HUES6 (cell line): ENCODE data around the gene CADM3.

Experiments
- H3K27ac ChIP-seq: 2 replicates; pipeline ENCODE4 v1.7.0; 2013; ENCODE audit warnings: low read depth, mild to moderate bottlenecking, low read length, inconsistent platforms
- H3K27me3 ChIP-seq: 2 replicates; pipeline ENCODE4 v1.6.1; 2013; ENCODE audit warnings: low read length; ENCODE audit not compliant: control insufficient read depth, insufficient read depth
- H3K36me3 ChIP-seq: 2 replicates; pipeline ENCODE4 v1.6.1; 2013; ENCODE audit warnings: low read length; ENCODE audit not compliant: control insufficient read depth, insufficient read depth
- H3K4me1 ChIP-seq: 2 replicates; pipeline ENCODE4 v1.6.1; 2013; ENCODE audit warnings: low read length; ENCODE audit not compliant: control insufficient read depth, insufficient read depth
- H3K4me3 ChIP-seq: 2 replicates; pipeline ENCODE4 v1.5.1; 2013; ENCODE audit warnings: low read depth, low read length
- H3K9ac ChIP-seq: one replicate; pipeline ENCODE4 v1.6.1; 2013; ENCODE audit warnings: mild to moderate bottlenecking, low read length
- H3K9me3 ChIP-seq: 2 replicates; pipeline ENCODE4 v1.6.1; 2013; ENCODE audit warnings: low read depth, low read length; ENCODE audit not compliant: control insufficient read depth, insufficient read depth

Gene CADM3

DNA sequence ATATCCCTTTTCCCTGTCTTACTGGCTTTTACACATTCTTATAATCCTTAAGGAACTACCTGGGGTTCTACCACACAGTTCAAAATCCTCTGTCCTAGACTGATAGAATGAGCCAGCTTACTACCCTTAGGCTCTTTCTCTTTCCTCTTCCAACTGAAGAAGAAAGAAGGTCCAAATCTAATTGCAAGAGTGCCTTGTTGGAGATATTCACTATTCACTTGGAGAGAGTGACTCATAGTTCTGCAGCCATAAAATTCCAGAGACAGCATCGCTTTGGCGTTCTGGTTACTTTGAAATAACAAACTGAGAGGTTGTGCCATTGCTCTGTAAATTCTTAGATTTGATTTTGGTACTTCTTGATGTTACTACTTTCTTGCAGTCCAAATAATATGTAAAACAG is 4.2 kb downstream of the CADM3 start:
- no peak overlapping the region for H3K9ac ChIP-seq

GRCh38 chr1:159177272-159177907 is 6.0 kb downstream of the CADM3 start:
- Histone ChIP-seq H3K9me3 (no peaks in the 10 kb centered on the region), H3K4me3 (no peak overlapping the region), H3K4me1 (peaks cover 4% of the 10 kb centered on the region), H3K27me3 (peaks cover 40% of the 10 kb centered on the region), H3K9ac (no peak overlapping the region), H3K36me3 (no peaks in the 10 kb centered on the region), H3K27ac (no peak overlapping the region)

More for the DNA sequence above, 4.2 kb downstream of the CADM3 start:
- Histone ChIP-seq H3K36me3 (no peaks in the 10 kb centered on the region), H3K27ac (no peak overlapping the region), H3K27me3 (peaks cover 45% of the 10 kb centered on the region), H3K4me1 (peaks cover 10% of the 10 kb centered on the region), H3K4me3 (no peak overlapping the region), H3K9me3 (no peaks in the 10 kb centered on the region)

DNA sequence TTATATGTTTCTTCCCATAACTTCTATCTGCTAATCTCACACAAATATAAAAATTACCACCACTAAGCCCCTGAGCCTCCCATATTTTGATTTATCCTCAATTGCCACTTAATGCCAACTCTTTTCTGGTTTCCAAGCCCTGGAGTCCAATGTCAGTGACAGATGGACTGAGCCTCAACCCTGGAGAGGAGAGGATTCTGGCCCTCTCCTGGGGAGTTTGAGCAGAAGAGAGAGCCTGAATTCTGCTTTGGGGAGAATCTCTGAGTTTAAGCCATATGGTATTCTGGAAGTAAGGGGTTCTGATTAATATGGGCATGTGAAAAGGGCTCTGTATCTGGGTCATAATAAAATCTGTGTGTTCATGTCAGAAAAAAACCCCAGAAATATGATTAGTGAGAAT is 8.5 kb downstream of the CADM3 start:
- H3K36me3 ChIP-seq = no peaks in the 10 kb centered on the region
- no peak overlapping the region for H3K9ac ChIP-seq
- no peak overlapping the region for H3K4me3 ChIP-seq
- no peaks in the 10 kb centered on the region; the same call in 1 of the 2 replicates for H3K4me1 ChIP-seq
- H3K9me3 ChIP-seq = no peaks in the 10 kb centered on the region
- no peak overlapping the region for H3K27ac ChIP-seq
- H3K27me3 ChIP-seq = peaks cover 16% of the 10 kb centered on the region; the same call in 1 of the 2 replicates

- no peak overlapping the region for H3K4me3 ChIP-seq
- H3K36me3 ChIP-seq = no peaks in the 10 kb centered on the region
- no peak overlapping the region for H3K9ac ChIP-seq
- no peaks in the 10 kb centered on the region; the same call in 1 of the 2 replicates for H3K4me1 ChIP-seq
- no peaks in the 10 kb centered on the region for H3K9me3 ChIP-seq
- H3K27ac ChIP-seq = no peak overlapping the region
- H3K27me3 ChIP-seq = peaks cover 10% of the 10 kb centered on the region; the same call in 1 of the 2 replicates
Measured at GRCh38 chr1:159180516-159180915, 9.1 kb downstream of the CADM3 start.

- peaks cover 14% of the 10 kb centered on the region; the same call in 1 of the 2 replicates for H3K27me3 ChIP-seq
- no peaks in the 10 kb centered on the region for H3K36me3 ChIP-seq
- H3K9me3 ChIP-seq = no peaks in the 10 kb centered on the region
- no peaks in the 10 kb centered on the region for H3K4me1 ChIP-seq
- no peak overlapping the region for H3K9ac ChIP-seq
- H3K27ac ChIP-seq = no peak overlapping the region
- no peak overlapping the region for H3K4me3 ChIP-seq
Measured at GRCh38 chr1:159181328-159182024, 10.1 kb downstream of the CADM3 start.

GRCh38 chr1:159184201-159184600 is 12.8 kb downstream of the CADM3 start:
- Histone ChIP-seq H3K9ac (no peak overlapping the region), H3K4me3 (no peak overlapping the region), H3K9me3 (no peaks in the 10 kb centered on the region), H3K27ac (no peak overlapping the region), H3K27me3 (peaks cover 26% of the 10 kb centered on the region; the same call in 1 of the 2 replicates), H3K4me1 (peaks cover 8% of the 10 kb centered on the region), H3K36me3 (no peaks in the 10 kb centered on the region)

GRCh38 chr1:159185121-159185520 is 13.7 kb downstream of the CADM3 start:
- Histone ChIP-seq H3K4me1 (peaks cover 8% of the 10 kb centered on the region), H3K36me3 (no peaks in the 10 kb centered on the region), H3K27ac (no peak overlapping the region), H3K9me3 (no peaks in the 10 kb centered on the region), H3K27me3 (peaks cover 34% of the 10 kb centered on the region; the same call in 1 of the 2 replicates), H3K4me3 (no peak overlapping the region), H3K9ac (no peak overlapping the region)

GRCh38 chr1:159187033-159187432 is 15.6 kb downstream of the CADM3 start:
- no peaks in the 10 kb centered on the region for H3K36me3 ChIP-seq
- no peak overlapping the region for H3K9ac ChIP-seq
- no peak overlapping the region for H3K27ac ChIP-seq
- H3K27me3 ChIP-seq = peaks cover 30% of the 10 kb centered on the region; the same call in 1 of the 2 replicates
- peaks cover 8% of the 10 kb centered on the region for H3K4me1 ChIP-seq
- peak overlapping the region; percentile 70 for H3K4me3 ChIP-seq
- no peaks in the 10 kb centered on the region for H3K9me3 ChIP-seq

DNA sequence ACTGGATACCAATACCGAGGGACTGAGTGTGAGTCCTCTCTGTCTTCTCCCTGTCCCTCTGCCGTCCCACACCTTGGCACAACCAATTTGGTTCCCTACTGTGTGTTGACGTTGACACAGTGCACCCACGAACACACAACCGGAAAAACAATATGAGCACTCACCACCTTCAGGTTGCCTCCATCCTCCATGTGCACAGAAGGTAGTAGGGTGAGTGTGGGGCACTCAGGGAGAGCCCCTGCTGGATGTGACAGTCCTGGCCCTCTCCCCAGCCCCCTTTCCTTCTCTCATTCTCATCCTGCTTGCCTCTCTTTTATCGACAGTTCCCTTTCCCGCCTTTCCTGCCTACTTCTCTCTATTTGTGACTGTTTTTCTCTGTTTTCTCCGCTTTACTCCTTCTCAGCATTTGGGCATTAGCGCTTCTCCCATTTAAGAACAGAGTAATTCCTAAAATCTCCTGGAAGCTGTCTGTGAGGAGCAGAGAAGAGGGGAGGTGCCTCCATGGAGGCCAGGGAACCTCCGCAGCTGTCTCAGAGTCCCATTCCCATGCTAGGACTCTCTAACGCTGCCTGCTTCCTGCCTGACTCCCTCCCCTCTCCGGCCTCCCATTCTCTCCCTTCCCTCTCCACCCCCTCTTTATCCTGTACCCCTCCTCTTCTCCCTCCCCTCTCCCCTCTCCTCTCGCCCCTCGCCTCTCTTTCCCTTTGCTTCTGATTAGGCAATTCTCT is 16.4 kb downstream of the CADM3 start:
- Histone ChIP-seq H3K27ac (no peak overlapping the region), H3K9ac (peak overlapping the region; percentile 24), H3K36me3 (no peaks in the 10 kb centered on the region), H3K4me3 (peak overlapping the region; percentile 70), H3K27me3 (peaks cover 30% of the 10 kb centered on the region; the same call in 1 of the 2 replicates), H3K9me3 (no peaks in the 10 kb centered on the region), H3K4me1 (peaks cover 8% of the 10 kb centered on the region)

- Histone ChIP-seq H3K4me3 (peak overlapping the region; percentile 70), H3K4me1 (peaks cover 8% of the 10 kb centered on the region), H3K27me3 (peaks cover 30% of the 10 kb centered on the region; the same call in 1 of the 2 replicates), H3K27ac (no peak overlapping the region), H3K36me3 (no peaks in the 10 kb centered on the region), H3K9me3 (no peaks in the 10 kb centered on the region), H3K9ac (peak overlapping the region; percentile 24)
Measured at GRCh38 chr1:159188375-159188788, 17.0 kb downstream of the CADM3 start.

- Histone ChIP-seq H3K27me3 (peaks cover 30% of the 10 kb centered on the region; the same call in 1 of the 2 replicates), H3K9ac (no peak overlapping the region), H3K4me3 (no peak overlapping the region), H3K4me1 (peaks cover 8% of the 10 kb centered on the region), H3K36me3 (no peaks in the 10 kb centered on the region), H3K27ac (no peak overlapping the region), H3K9me3 (no peaks in the 10 kb centered on the region)
Measured at GRCh38 chr1:159190441-159190840, 19.0 kb downstream of the CADM3 start.
